Stimulated activated CD4-positive, alpha-beta T cell treated with anti-CD3 and anti-CD28 coated beads, TNF-alpha, amount 100 ng/mL, for 4 hours (primary cell): ENCODE results near the gene HIPK2.
"Not testable (repeated sequence)": the region's sequence is repeated elsewhere in the genome, so short reads cannot be mapped to it uniquely, and the experiment has no call there.

Experiments
- DNase-seq, 3 experiments: peaks; one replicate each; pipeline ENCODE4 v3.0.0-alpha.2; 2020; ENCODE audit warnings: low read depth in 3 of 3

Gene HIPK2

GRCh38 chr7:139568346-139568675 lies 209.5 kb downstream of the HIPK2 start:
- DNase-seq: no peak

DNA sequence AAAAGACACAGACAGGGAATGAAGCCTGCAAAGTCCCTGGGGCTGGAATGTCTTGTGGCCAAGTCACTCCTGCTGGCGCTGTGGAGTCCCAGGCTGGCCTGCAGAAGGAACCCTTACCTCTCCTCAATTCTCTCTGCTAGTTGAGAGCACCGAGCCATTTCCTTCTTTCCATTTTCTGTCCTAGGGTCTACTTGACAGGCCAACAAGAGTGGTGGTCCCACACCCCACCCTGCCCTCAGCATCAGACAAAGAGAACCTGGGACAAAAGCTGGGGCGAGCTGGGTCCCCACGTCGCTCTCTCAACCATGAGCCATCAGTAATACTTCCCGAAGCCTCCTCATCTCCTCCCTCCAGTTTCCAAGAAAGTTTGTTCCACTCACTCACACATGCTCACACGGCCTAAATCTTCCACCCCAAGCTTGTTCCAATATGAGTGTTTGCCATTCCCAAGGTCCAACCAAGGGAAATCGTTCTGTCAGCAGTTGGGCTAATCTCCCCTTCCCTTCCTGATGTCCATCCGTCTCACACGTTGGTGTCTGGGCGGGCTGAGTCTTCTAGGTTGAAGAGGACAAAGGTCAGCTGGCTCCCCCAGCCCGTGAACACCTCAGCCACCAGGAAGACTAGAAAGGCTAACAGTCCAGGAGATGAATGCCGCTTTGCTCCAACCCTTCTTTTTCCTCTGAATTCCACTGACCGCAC lies 210.0 kb downstream of the HIPK2 start:
- no peak for DNase-seq

DNA sequence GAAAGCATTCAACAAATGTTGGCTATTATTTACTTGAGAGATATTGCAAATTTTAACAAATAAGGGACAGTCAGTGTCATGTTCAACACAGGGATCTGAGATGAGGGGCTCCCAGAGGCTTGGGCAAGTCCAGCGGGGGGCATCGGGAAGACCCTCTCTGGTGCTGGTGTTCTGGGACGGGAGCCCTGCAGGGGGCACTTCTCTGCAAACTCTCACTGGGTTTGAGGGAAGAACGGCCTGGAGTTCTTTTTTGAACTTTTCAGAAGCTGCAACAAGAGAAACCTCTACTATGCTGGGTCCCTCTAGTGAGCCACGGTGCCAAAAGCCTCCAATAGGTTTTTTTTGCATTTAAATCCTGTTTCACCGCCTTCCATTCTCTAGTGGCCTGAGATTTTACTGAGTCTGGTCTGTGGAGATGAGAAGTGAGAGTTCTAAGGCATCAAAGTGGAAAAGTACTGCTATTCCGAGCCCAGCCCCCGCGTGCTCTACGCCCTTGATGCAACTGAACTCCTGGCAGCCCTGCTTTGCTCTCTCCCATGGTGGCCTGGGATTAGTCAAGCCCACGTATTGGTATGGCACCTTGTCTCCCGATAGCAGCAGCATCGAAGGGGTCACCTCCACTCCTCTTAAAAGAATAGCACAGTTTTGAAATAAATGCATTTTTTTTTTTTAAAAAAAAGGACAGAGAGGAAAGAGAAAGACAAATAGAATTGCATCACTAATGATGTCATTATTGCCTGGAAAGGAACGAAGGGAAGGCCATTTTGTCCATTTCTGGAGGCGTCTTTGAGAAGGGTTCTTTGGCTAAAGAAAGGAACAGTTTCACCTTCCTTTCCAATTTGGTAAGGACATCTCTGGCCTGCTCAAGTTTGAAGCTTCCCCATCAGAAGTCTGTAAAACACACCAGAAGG lies 210.8 kb downstream of the HIPK2 start:
- DNase-seq: no peak

DNA sequence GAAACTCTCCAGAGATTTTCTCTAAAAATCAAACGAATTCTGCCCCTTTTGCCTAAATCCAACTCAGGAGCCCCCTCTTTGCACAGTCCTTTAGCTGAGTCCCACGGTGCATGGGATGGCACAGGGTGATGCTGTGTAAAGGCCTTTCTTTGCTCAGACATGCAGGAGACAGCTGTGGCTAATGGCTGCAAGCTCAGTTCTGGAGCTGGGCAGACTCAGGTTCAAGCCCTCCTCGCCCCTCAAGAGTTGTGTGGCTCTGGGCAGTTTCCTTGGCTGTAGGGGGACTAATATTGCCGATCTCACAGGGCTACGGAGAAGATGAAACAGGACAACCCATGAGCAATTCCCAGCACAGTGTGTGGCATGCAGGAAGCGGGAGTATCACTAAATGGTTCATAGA lies 211.7 kb downstream of the HIPK2 start:
- DNase-seq: no peak

DNA sequence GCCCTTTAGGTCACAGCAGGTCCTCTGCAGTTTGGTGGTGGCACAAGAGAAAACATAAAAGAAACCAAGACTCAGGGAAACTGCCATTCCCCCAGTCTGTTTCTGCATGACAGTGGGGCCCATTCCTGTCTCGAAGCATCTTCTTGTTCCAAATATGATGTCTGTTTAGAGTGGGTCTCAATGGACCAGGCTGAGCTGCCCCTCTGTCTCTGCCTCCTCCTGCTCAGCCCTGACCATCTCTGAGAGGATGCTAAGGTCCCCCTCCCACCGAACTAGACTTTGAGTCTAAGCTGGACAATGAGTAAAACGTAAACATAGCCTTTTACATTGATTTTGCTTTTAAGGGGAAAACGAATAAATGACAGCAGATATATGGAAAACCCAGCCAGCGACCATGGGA lies 213.9 kb downstream of the HIPK2 start:
- DNase-seq: no peak

DNA sequence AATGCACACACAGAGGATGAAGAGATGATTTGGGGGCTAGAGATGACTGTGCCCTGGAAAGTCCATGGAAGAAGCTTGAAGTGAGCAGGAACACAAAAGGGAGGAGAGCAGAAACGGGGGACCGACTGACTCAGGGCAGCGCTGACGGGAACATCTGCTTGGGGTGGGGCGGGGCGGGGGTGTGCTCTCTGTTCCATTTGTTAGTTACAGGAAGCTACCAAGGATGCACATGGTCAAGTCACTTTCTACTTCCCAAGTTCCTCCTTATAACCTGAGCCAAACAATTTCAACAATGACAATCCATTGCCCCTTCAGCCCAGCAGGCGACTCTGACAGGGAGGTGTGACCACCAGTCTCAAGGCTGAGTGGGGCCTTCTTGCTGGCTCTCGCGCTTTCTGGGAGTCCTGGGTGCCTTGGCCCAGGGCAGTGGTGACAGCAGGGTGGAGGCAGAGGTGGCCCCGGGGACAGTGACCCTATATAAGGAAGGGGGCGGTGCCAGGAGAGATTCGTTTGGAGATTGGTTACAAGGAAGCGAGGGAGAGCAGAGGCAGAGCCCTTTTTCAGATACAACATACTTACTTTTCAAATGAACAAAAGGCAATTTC lies 214.7 kb downstream of the HIPK2 start:
- DNase-seq: no peak

- no peak for DNase-seq
Measured at GRCh38 chr7:139562491-139562890, 215.3 kb downstream of the HIPK2 start.

DNA sequence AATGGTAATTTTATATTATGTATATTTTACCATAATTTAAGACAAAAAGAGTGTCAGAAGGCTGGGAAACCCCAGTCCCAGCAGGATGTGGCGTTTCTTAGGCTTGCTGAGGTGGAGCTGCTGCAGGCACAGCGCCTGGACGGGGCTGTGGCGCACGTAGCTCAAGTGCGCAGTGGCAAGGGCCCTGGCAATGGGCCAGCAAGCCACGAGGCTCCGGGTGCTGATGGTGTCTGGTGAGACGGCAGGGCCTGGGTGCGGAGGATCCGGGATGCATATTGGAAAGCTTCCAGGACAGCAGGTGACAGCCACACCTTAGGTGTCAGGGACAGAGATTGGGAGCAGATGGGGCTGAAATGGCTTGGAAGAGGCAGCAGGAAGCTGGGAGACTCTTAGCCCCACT lies 217.1 kb downstream of the HIPK2 start:
- no peak for DNase-seq

GRCh38 chr7:139560199-139560598 lies 217.6 kb downstream of the HIPK2 start:
- DNase-seq: no peak

- DNase-seq: no peak
Measured at GRCh38 chr7:139559364-139560105, 218.3 kb downstream of the HIPK2 start.

DNA sequence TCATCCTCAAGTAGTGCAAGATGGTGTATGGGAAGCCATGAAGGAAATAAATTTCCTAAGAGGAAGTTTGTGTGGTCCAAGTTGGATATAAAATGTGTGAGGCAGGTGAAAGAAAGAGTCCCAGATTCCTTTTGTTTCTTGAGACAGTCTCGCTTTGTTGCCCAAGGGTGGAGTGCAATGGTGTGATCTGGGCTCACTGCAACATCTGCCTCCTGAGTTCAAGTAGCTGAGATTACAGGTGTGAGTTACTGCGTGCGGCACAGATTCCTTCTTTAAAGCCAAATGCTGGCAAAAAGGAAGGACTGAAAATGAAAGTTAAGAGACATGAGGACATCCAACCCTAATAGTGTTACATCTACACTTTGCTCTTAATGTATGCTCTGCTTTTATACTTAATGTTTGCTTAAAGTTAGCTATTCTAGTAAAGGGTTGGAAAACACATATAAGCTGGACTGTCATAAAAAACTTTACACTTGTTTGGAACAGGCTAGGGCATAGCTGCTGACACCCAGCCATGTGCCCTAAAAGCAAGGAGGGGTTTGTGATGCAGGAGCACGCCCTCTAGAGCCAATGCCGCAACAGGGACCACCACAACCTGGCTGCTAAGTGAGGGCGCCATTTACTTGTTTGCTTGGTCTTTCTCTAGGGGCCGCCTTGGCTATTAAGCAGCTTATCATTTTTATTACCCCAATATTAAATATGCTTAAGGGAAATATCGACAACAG lies 219.8 kb downstream of the HIPK2 start:
- no peak for DNase-seq

- not testable (repeated sequence) for DNase-seq
Measured at GRCh38 chr7:139553991-139554700, 223.7 kb downstream of the HIPK2 start.

DNA sequence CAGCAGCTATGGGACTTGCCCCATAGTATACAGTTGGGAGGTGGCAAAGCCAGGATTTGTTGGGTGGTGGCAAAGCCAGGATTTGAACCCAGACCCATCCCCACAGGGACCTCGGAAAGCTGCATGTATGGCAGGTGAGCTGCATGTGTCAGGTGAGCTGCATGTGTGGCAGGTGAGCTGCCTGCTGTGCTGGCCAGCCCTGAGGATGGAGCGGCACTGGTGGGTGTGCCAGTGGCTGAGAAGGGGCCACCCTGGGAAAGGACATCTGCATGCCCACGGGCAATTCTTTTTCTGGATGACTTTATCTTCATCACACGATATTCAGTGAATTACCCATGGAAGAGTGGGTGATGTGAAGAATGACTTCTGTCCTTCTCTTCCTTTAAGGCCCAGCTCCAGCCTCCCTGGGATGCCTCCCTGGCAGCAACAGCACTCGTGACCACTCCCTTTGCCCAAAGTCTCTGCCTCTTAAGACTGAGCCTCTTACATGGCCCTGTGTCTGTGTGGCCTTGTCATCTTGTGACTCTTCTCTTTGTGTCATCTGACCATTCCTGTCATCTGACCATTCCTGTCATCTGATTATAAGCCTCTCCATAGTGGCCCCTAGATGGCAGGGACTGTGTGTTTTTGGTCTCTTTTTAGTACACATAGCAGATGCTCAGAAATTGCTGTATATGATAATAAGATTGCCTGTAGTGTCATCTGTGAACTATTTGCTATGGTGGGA lies 229.3 kb downstream of the HIPK2 start:
- DNase-seq: no peak

GRCh38 chr7:139544645-139545044 lies 233.2 kb downstream of the HIPK2 start:
- DNase-seq: no peak

GRCh38 chr7:139543801-139544603 lies 233.8 kb downstream of the HIPK2 start:
- DNase-seq: no peak

DNA sequence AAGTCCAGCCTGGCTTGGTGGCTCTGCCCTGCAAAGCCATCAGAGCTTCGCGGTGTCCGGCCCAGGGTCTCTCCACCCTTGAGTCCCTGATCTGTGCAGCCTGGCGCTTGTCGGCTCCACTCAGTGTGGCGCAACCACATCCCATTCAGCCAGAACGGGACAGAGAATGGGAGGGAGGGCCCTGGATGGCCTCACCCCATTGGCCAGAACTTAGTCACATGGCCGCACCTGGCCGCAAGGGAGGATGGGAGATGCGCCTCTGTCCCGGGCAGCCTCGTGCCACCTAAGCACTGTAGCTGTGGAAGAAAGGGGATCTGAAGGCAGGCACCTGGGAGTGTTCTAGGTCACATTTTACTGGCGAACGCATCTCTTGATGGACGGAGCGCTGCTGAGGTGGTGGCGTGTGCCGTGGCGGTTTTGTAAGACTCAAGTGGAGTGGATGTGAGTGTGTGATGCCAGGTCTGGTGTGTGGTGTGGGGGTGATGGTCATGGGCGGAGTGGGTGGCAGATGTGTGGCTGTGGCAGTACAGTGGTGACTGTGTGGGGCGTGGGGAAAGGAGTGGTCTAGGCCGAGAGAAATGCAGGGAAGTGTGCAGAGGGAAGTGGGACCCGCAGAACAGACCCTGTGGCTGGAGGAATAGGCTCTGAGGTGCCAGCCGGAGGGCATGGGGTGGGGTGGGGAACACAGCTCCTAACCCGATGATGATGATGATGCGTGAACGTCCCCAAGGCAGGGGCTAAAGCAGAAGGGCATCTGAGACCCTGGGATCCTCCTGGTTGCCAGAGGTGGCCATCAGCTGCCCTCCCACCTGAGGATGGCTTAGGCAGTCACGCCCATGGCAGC lies 235.3 kb downstream of the HIPK2 start:
- DNase-seq: no peak

- no peak for DNase-seq
Measured at GRCh38 chr7:139541600-139542307, 236.0 kb downstream of the HIPK2 start.

DNA sequence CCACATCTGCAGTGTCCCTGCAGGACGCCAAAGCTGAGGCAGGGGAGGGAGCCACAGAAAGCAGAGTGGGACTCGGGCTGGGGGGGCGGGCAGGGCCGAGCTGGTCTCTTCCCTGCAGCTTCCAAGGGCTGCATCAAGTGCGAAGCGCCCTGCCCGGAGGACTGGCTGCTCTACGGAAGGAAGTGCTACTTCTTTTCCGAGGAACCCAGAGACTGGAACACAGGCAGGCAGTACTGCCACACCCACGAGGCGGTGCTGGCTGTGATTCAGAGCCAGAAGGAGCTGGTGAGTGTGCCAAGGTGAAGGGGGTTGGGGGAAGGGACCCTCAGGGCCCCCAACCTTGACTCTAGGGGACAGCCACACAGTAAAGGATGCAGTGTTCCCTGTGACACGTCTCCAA lies 237.6 kb downstream of the HIPK2 start:
- DNase-seq: no peak
